Measurements from ENCODE around the gene GOLPH3. TPM values are rescaled to one million over a fixed set of nuclear protein-coding genes. Genes with fewer than 3 reads are reported as not detected.

Gene GOLPH3
- total and polyA plus RNA-seq, 2 of the 8 experiments (the other 6 are each of a cell fraction or from before 2014, with no cell fraction given): 53.7 to 93.6 TPM

GRCh38 chr5:32130865-32131264, 43.3 kb downstream of the GOLPH3 start (continued):
- no peak for TF ChIP-seq CHD7 (IDR thresholded peaks at IDR 0.05; ENCODE audit: insufficient replicate concordance, low read length)

Data from H1 (cell line).